ENCODE measurements around the gene TIAM1.
A peak's percentile ranks its signal among the peaks of the same experiment; 100 is the strongest.

DNA sequence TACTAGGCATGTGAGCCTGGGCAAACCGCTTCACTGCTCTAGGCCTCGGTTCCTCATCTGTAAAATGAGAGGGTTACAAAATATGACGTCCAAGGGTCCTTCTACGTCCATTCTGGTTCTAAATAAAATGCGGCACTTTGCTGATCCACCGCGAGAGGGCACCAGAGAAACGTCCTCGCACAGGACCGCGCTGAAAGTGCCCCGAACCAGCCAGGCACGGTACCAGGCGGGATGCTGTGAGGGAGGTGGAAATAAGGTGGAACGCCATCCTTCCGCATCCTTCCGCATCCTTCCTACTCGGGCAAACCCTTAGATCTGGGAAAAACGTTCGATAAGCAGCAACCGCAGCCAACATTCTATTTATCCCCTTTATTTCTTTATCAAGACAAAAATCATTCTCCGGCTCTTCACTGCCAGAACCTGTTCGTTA is 245.5 kb downstream of the TIAM1 start:
- TF ChIP-seq, protein P1, sequence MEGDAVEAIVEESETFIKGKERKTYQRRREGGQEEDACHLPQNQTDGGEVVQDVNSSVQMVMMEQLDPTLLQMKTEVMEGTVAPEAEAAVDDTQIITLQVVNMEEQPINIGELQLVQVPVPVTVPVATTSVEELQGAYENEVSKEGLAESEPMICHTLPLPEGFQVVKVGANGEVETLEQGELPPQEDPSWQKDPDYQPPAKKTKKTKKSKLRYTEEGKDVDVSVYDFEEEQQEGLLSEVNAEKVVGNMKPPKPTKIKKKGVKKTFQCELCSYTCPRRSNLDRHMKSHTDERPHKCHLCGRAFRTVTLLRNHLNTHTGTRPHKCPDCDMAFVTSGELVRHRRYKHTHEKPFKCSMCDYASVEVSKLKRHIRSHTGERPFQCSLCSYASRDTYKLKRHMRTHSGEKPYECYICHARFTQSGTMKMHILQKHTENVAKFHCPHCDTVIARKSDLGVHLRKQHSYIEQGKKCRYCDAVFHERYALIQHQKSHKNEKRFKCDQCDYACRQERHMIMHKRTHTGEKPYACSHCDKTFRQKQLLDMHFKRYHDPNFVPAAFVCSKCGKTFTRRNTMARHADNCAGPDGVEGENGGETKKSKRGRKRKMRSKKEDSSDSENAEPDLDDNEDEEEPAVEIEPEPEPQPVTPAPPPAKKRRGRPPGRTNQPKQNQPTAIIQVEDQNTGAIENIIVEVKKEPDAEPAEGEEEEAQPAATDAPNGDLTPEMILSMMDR (IDR thresholded peaks at IDR 0.05) = peak; percentile 67 to 82 (median 76)
- TF ChIP-seq POLR2A (IDR thresholded peaks at IDR 0.05) (no peak), POLR2AphosphoS5 (IDR thresholded peaks at IDR 0.05) (no peak)
